Measurements from ENCODE around the gene PLET1.

GRCh38 chr11:112280268-112281126 is 19.8 kb upstream of the PLET1 start:
- TF ChIP-seq CTCF (IDR thresholded peaks at IDR 0.05; ENCODE audit: insufficient read depth, low read length) = peak; percentile 70
- TF ChIP-seq REST (IDR thresholded peaks at IDR 0.05; ENCODE audit: insufficient replicate concordance, low read depth) = no peak
- no peak for TF ChIP-seq SPI1 (IDR thresholded peaks at IDR 0.05; ENCODE audit: borderline replicate concordance, low read depth)
- no peak for TF ChIP-seq POLR2AphosphoS5 (IDR thresholded peaks at IDR 0.05; ENCODE audit: low read depth)
- TF ChIP-seq GABPA (IDR thresholded peaks at IDR 0.05; ENCODE audit: low read depth) = no peak

Measured in HL-60 (cell line).